HEK293 (cell line): ENCODE data around the gene TTC27.

Source experiments
- CTCF ChIA-PET: fragments of 350-600 bp; formaldehyde crosslinking; extraction: SDS; loops from one replicate; lab custom pipeline; 2021; ENCODE audit warnings: antibody characterized with exemption; lab: Yijun Ruan, JAX
- POLR2A ChIA-PET: fragments of 300-600 bp; formaldehyde crosslinking; extraction: SDS; loops from one replicate; lab custom pipeline; 2020; ENCODE audit warnings: antibody characterized with exemption, inconsistent platforms; lab: Yijun Ruan, JAX
- H3K27ac ChIP-seq: fragments of 200-500 bp; sonication (Bioruptor generic); 2 replicates; pipeline ENCODE4 v1.5.1; 2014; ENCODE audit warnings: low read depth, low read length, control low read depth, inconsistent platforms; ENCODE audit errors: extremely low read depth
- H3K36me3 ChIP-seq, 2 experiments: fragments of 200-500 bp in 1 of 2; sonication (Bioruptor generic) in 1 of 2; 1 replicate in 1 of 2; 2 replicates in 1 of 2; pipeline ENCODE4 v1.5.1; 2014 to 2017; ENCODE audit warnings: inconsistent platforms in 2 of 2, low read length in 2 of 2; ENCODE audit not compliant: control insufficient read depth in 2 of 2, insufficient read depth in 1 of 2
- H3K4me1 ChIP-seq: fragments of 200-500 bp; sonication (Bioruptor generic); 2 replicates; pipeline ENCODE4 v1.5.1; 2014; ENCODE audit warnings: mild to moderate bottlenecking, low read length, inconsistent platforms; ENCODE audit not compliant: control insufficient read depth, insufficient read depth
- H3K4me3 ChIP-seq: 2 replicates; pipeline ENCODE4 v1.5.1; 2011; ENCODE audit warnings: low read depth, mild to moderate bottlenecking, control low read depth, low read length, moderate library complexity
- H3K9me3 ChIP-seq: fragments of 200-500 bp; sonication (Bioruptor generic); 2 replicates; pipeline ENCODE4 v1.5.1; 2014; ENCODE audit warnings: low read depth, low read length, inconsistent platforms; ENCODE audit not compliant: control insufficient read depth, insufficient read depth
- FEZF1 ChIP-seq: fragments of 450-650 bp; formaldehyde crosslinking; IDR thresholded peaks from 2 replicates; pipeline ENCODE4 v1.5.1; 2016; ENCODE audit warnings: missing biosample characterization, missing genetic modification characterization
- KLF1 ChIP-seq: fragments of 450-650 bp; formaldehyde crosslinking; IDR thresholded peaks from 2 replicates; pipeline ENCODE4 v1.5.1; 2016; ENCODE audit warnings: missing biosample characterization, missing genetic modification characterization
- KLF16 ChIP-seq: fragments of 450-650 bp; formaldehyde crosslinking; IDR thresholded peaks from 2 replicates; pipeline ENCODE4 v1.5.1; 2017; ENCODE audit warnings: missing biosample characterization, missing genetic modification characterization
- MZF1 ChIP-seq: fragments of 450-650 bp; formaldehyde crosslinking; IDR thresholded peaks from 2 replicates; pipeline ENCODE4 v1.5.1; 2017; ENCODE audit warnings: missing biosample characterization, missing genetic modification characterization, borderline replicate concordance
- OVOL3 ChIP-seq: fragments of 450-650 bp; formaldehyde crosslinking; IDR thresholded peaks from 2 replicates; pipeline ENCODE4 v1.5.1; 2016; ENCODE audit warnings: missing biosample characterization, missing genetic modification characterization
- SP3 ChIP-seq: fragments of 450-650 bp; formaldehyde crosslinking; IDR thresholded peaks from 2 replicates; pipeline ENCODE4 v1.5.1; 2016; ENCODE audit warnings: missing biosample characterization, missing genetic modification characterization
- ZBTB11 ChIP-seq: fragments of 450-650 bp; formaldehyde crosslinking; conservative IDR thresholded peaks from 2 replicates; pipeline ENCODE4 v1.5.1; 2016; ENCODE audit warnings: low read depth, missing biosample characterization, missing genetic modification characterization
- ZBTB48 ChIP-seq: fragments of 450-650 bp; formaldehyde crosslinking; IDR thresholded peaks from 2 replicates; pipeline ENCODE4 v1.5.1; 2016; ENCODE audit warnings: missing biosample characterization, missing genetic modification characterization
- ZFHX2 ChIP-seq: fragments of 450-650 bp; formaldehyde crosslinking; conservative IDR thresholded peaks from 2 replicates; pipeline ENCODE4 v1.5.1; 2016; ENCODE audit warnings: missing biosample characterization, missing genetic modification characterization
- ZFP41 ChIP-seq: fragments of 450-650 bp; formaldehyde crosslinking; IDR thresholded peaks from 2 replicates; pipeline ENCODE4 v1.5.1; 2016; ENCODE audit warnings: missing biosample characterization, missing genetic modification characterization, borderline replicate concordance
- ZNF157 ChIP-seq: fragments of 450-650 bp; formaldehyde crosslinking; IDR thresholded peaks from 2 replicates; pipeline ENCODE4 v1.5.1; 2016; ENCODE audit warnings: missing biosample characterization, missing genetic modification characterization
- ZNF184 ChIP-seq: fragments of 450-650 bp; IDR thresholded peaks from 2 replicates; pipeline ENCODE4 v1.5.1; 2018; ENCODE audit warnings: missing biosample characterization, mild to moderate bottlenecking, missing genetic modification characterization
- ZNF26 ChIP-seq: fragments of 450-650 bp; formaldehyde crosslinking; IDR thresholded peaks from 2 replicates; pipeline ENCODE4 v1.5.1; 2016; ENCODE audit warnings: missing biosample characterization, missing genetic modification characterization
- ZNF274 ChIP-seq, 2 experiments: fragments of 200-500 bp in 1 of 2; fragments of 450-650 bp in 1 of 2; sonication (Bioruptor generic) in 1 of 2; formaldehyde crosslinking in 1 of 2; IDR thresholded peaks; 2 replicates each; pipeline versions ENCODE4 v1.5.1 to v1.6.1; 2014 to 2016; ENCODE audit warnings: borderline replicate concordance in 1 of 2, inconsistent platforms in 1 of 2, low read length in 1 of 2, missing biosample characterization in 1 of 2, missing genetic modification characterization in 1 of 2
- ZNF292 ChIP-seq: fragments of 450-650 bp; formaldehyde crosslinking; IDR thresholded peaks from 2 replicates; pipeline ENCODE4 v1.5.1; 2016; ENCODE audit warnings: low read depth, missing biosample characterization, missing genetic modification characterization, borderline replicate concordance
- ZNF335 ChIP-seq: fragments of 450-650 bp; formaldehyde crosslinking; conservative IDR thresholded peaks from 2 replicates; pipeline ENCODE4 v1.5.1; 2016; ENCODE audit warnings: missing biosample characterization, missing genetic modification characterization
- ZNF366 ChIP-seq: fragments of 450-650 bp; formaldehyde crosslinking; conservative IDR thresholded peaks from 2 replicates; pipeline ENCODE4 v1.5.1; 2016; ENCODE audit warnings: missing biosample characterization, missing genetic modification characterization
- ZNF529 ChIP-seq: fragments of 450-650 bp; formaldehyde crosslinking; IDR thresholded peaks from 2 replicates; pipeline ENCODE4 v1.5.1; 2017; ENCODE audit warnings: missing genetic modification characterization, missing biosample characterization; ENCODE audit not compliant: insufficient replicate concordance
- ZNF530 ChIP-seq: fragments of 450-650 bp; formaldehyde crosslinking; IDR thresholded peaks from 2 replicates; pipeline ENCODE4 v1.5.1; 2016; ENCODE audit warnings: low read depth, missing biosample characterization, missing genetic modification characterization
- ZNF544 ChIP-seq: fragments of 450-650 bp; formaldehyde crosslinking; IDR thresholded peaks from 2 replicates; pipeline ENCODE4 v1.5.0; 2017; ENCODE audit warnings: missing biosample characterization, missing genetic modification characterization
- ZNF629 ChIP-seq: fragments of 450-650 bp; formaldehyde crosslinking; IDR thresholded peaks from 2 replicates; pipeline ENCODE4 v1.5.1; 2017; ENCODE audit warnings: missing biosample characterization, missing genetic modification characterization
- ZNF660 ChIP-seq: fragments of 450-650 bp; IDR thresholded peaks from 2 replicates; pipeline ENCODE4 v1.5.1; 2018; ENCODE audit warnings: missing biosample characterization, mild to moderate bottlenecking, missing genetic modification characterization
- ZNF677 ChIP-seq: fragments of 450-650 bp; IDR thresholded peaks from 2 replicates; pipeline ENCODE4 v1.5.0; 2018; ENCODE audit warnings: missing biosample characterization, mild to moderate bottlenecking, missing genetic modification characterization, moderate library complexity
- ZNF785 ChIP-seq: fragments of 450-650 bp; formaldehyde crosslinking; IDR thresholded peaks from 2 replicates; pipeline ENCODE4 v1.5.1; 2016; ENCODE audit warnings: missing biosample characterization, missing genetic modification characterization
- ZNF791 ChIP-seq: fragments of 450-650 bp; formaldehyde crosslinking; IDR thresholded peaks from 2 replicates; pipeline ENCODE4 v1.5.1; 2016; ENCODE audit warnings: missing biosample characterization, missing genetic modification characterization
- ZSCAN4 ChIP-seq: fragments of 450-650 bp; formaldehyde crosslinking; IDR thresholded peaks from 2 replicates; pipeline ENCODE4 v1.5.1; 2017; ENCODE audit warnings: missing biosample characterization, missing genetic modification characterization
- TF ChIP-seq, protein P1 (sequence below): fragments of 450-650 bp; formaldehyde crosslinking; IDR thresholded peaks from 2 replicates; pipeline ENCODE4 v1.5.1; 2017; ENCODE audit warnings: missing biosample characterization, missing genetic modification characterization
- TF ChIP-seq, protein P2 (sequence below): fragments of 450-650 bp; IDR thresholded peaks from 2 replicates; pipeline ENCODE4 v1.5.1; 2018; ENCODE audit warnings: missing biosample characterization, missing genetic modification characterization

TTC27 gene

GRCh38 chr2:32641180-32641579, 13.3 kb downstream of the TTC27 start:
- POLR2A ChIA-PET, result no interaction called here
- no peaks in the 10 kb centered on the region for H3K4me1 ChIP-seq
- no peak overlapping the region for H3K4me3 ChIP-seq
- CTCF ChIA-PET, result no interaction called here
- H3K27ac ChIP-seq, result no peak overlapping the region
- no peak for TF ChIP-seq ZNF677 (tag by site-specific recombination)
- TF ChIP-seq ZNF26 (tag by site-specific recombination), result no peak
- no peak for TF ChIP-seq ZNF530 (tag by site-specific recombination)
- TF ChIP-seq ZNF791 (tag by site-specific recombination), result no peak
- TF ChIP-seq ZNF660, result no peak
- TF ChIP-seq OVOL3, result no peak
- no peak for TF ChIP-seq FEZF1 (tag by site-specific recombination)
- TF ChIP-seq ZNF292, result no peak
- no peak for TF ChIP-seq ZBTB11 (tag by site-specific recombination)
- no peak for TF ChIP-seq ZNF544
- no peak for TF ChIP-seq KLF16 (tag by site-specific recombination)
- no peak for TF ChIP-seq ZNF529 (tag by site-specific recombination)
- TF ChIP-seq MZF1 (tag by site-specific recombination), result no peak
- no peak for TF ChIP-seq SP3 (tag by site-specific recombination)
- TF ChIP-seq, all 188 proteins: peak for 0
- Histone ChIP-seq H3K9me3 (no peaks in the 10 kb centered on the region), H3K36me3 (peaks cover 18 to 47% of the 10 kb centered on the region in 2 experiments; a peak in 2 of 3 replicates)

DNA sequence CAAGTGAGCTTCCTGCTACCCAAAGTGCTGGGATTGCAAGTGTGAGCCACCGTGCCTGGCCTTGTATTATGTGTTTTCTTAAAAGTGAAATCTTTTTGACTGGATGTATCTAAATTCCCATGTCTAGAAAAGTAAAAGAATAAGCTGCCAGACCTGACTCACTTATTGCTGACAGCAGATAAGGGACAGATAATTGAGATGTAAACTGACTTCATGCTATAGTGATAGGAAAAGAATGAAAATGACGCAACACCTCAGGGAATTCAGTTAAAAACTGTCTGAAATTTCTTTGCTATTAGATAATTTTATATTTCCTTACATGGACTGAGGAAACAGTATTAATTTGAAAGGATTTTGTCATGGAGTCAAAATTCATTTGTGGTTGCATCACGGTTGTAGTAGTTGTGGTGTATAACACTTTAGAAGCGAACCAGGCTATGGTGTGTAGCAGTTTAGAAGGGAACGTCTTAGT, 19.4 kb downstream of the TTC27 start:
- ChIA-PET CTCF (no interaction called here), POLR2A (interaction anchor here (0.7 kb wide), 1 partner anchor 134 kb away, joined by 5 read pairs; no protein-coding TSS in a partner anchor)
- Histone ChIP-seq H3K4me1 (no peaks in the 10 kb centered on the region), H3K36me3 (peaks cover 13 to 23% of the 10 kb centered on the region in 2 experiments; a peak in 2 of 3 replicates), H3K9me3 (no peaks in the 10 kb centered on the region), H3K27ac (no peak overlapping the region), H3K4me3 (no peak overlapping the region)
- TF ChIP-seq KLF1 (tag by site-specific recombination) (no peak), ZNF785 (tag by site-specific recombination) (no peak), ZNF366 (tag by site-specific recombination) (no peak), ZNF184 (no peak), ZSCAN4 (tag by site-specific recombination) (no peak), ZFP41 (tag by site-specific recombination) (no peak), ZNF629 (tag by site-specific recombination) (no peak), ZFHX2 (tag by site-specific recombination) (no peak), ZBTB48 (tag by site-specific recombination) (no peak), ZNF335 (tag by site-specific recombination) (no peak), ZNF157 (tag by site-specific recombination) (no peak), ZNF660 (no peak), ZNF274 (IDR thresholded peaks at IDR 0.05; ENCODE audit: low read length) (no peak), ZNF274 (tag by site-specific recombination; IDR thresholded peaks at IDR 0.05; ENCODE audit: borderline replicate concordance) (no peak)
- TF ChIP-seq, protein P1, sequence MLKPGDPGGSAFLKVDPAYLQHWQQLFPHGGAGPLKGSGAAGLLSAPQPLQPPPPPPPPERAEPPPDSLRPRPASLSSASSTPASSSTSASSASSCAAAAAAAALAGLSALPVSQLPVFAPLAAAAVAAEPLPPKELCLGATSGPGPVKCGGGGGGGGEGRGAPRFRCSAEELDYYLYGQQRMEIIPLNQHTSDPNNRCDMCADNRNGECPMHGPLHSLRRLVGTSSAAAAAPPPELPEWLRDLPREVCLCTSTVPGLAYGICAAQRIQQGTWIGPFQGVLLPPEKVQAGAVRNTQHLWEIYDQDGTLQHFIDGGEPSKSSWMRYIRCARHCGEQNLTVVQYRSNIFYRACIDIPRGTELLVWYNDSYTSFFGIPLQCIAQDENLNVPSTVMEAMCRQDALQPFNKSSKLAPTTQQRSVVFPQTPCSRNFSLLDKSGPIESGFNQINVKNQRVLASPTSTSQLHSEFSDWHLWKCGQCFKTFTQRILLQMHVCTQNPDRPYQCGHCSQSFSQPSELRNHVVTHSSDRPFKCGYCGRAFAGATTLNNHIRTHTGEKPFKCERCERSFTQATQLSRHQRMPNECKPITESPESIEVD, result no peak
- TF ChIP-seq, protein P2, sequence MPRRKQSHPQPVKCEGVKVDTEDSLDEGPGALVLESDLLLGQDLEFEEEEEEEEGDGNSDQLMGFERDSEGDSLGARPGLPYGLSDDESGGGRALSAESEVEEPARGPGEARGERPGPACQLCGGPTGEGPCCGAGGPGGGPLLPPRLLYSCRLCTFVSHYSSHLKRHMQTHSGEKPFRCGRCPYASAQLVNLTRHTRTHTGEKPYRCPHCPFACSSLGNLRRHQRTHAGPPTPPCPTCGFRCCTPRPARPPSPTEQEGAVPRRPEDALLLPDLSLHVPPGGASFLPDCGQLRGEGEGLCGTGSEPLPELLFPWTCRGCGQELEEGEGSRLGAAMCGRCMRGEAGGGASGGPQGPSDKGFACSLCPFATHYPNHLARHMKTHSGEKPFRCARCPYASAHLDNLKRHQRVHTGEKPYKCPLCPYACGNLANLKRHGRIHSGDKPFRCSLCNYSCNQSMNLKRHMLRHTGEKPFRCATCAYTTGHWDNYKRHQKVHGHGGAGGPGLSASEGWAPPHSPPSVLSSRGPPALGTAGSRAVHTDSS, result no peak
